Adrenal gland (tissue), 5 donors: ENCODE results near the gene IL13RA1.

Source experiments
- POLR2A ChIP-seq, 2 donors: fragments of 450-650 bp; IDR thresholded peaks; one replicate each; pipeline ENCODE4 v1.6.1; 2017; ENCODE audit warnings: antibody characterized with exemption in 2 of 2, mild to moderate bottlenecking in 2 of 2, moderate library complexity in 1 of 2
- TF ChIP-seq, protein P1 (sequence below), 6 experiments: fragments of 450-650 bp in 4 of 6; fragments of 200-600 bp in 2 of 6; sonication (generic) in 1 of 6; IDR thresholded peaks; 1 replicate in 5 of 6; 2 replicates in 1 of 6; pipeline versions ENCODE4 v1.5.1 to v1.8.0; 2016 to 2021; ENCODE audit warnings: antibody characterized with exemption in 6 of 6, mild to moderate bottlenecking in 2 of 6, moderate library complexity in 1 of 6
- donor health status: DM: no; HTN: no; CAD: no.

DNA sequence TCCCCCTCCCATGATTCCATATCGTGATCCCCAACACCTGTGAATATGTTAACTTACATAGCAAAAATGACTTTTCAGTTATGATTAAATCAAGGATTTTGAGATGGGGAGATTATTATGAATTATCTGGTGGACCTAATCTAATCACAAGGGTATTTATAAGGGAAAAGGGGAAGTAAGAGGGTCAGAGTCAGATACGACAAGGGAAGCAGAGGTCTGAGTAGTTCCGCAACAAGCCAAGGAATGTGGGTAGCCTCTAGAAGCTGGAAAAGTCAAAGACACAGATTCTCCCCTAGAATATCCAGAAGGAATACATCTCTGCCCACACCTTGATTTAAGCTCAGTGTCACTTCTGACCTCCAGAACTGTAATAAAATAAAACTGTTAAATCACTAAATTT lies 1.0 kb upstream of the IL13RA1 start:
- TF ChIP-seq, protein P1, sequence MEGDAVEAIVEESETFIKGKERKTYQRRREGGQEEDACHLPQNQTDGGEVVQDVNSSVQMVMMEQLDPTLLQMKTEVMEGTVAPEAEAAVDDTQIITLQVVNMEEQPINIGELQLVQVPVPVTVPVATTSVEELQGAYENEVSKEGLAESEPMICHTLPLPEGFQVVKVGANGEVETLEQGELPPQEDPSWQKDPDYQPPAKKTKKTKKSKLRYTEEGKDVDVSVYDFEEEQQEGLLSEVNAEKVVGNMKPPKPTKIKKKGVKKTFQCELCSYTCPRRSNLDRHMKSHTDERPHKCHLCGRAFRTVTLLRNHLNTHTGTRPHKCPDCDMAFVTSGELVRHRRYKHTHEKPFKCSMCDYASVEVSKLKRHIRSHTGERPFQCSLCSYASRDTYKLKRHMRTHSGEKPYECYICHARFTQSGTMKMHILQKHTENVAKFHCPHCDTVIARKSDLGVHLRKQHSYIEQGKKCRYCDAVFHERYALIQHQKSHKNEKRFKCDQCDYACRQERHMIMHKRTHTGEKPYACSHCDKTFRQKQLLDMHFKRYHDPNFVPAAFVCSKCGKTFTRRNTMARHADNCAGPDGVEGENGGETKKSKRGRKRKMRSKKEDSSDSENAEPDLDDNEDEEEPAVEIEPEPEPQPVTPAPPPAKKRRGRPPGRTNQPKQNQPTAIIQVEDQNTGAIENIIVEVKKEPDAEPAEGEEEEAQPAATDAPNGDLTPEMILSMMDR (IDR thresholded peaks at IDR 0.05), result no peak
- TF ChIP-seq POLR2A (IDR thresholded peaks at IDR 0.05), result no peak
